ENCODE data around the gene ACSF3.
"Not testable (repeated sequence)": the region's sequence is repeated elsewhere in the genome, so short reads cannot be mapped to it uniquely, and the experiment has no call there.

Gene ACSF3

GRCh38 chr16:89074072-89074674 is 19.5 kb upstream of the ACSF3 start:
- DNase-seq, result not testable (repeated sequence)

DNA sequence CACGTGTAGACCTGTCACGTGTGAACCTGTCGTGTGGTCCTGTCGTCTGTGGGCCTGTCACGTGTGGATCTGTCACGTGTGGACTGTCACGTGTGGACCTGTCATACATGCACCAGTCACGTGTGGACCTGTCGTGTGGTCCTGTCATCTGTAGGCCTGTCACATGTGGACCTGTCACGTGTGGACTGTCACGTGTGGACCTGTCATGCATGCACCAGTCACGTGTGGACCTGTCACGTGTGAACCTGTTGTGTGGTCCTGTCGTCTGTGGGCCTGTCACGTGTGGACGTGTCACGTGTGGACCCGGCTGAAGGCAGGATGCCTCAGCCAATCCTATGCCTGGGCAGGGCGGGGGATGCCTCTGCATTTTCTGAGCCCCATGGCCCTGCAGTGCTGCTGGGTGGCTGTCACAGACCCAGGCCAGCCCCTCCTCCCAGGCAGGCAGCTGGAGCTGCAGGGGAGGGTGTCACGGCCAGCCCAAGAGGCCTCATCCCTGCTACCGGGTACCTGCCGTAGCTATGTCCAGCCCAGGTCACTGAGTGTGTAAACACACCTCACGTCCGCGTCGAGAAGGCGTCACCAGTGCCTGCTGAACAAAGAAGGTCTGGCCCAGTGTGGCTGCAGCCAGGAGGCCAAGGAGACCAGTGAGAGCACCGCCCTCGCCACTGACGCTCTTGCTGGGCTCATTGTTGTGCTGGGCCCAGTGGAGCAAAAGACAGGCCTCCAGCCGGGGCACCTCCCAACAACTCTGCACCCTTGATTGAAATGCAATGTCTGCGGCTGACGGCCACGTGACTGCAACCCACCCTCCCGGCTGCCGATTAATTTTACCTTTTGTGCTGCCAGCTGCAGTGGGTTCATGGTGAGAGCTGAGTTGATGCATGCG is 18.6 kb upstream of the ACSF3 start:
- no peak for DNase-seq

GRCh38 chr16:89076159-89076558 is 17.5 kb upstream of the ACSF3 start:
- DNase-seq, result no peak

DNA sequence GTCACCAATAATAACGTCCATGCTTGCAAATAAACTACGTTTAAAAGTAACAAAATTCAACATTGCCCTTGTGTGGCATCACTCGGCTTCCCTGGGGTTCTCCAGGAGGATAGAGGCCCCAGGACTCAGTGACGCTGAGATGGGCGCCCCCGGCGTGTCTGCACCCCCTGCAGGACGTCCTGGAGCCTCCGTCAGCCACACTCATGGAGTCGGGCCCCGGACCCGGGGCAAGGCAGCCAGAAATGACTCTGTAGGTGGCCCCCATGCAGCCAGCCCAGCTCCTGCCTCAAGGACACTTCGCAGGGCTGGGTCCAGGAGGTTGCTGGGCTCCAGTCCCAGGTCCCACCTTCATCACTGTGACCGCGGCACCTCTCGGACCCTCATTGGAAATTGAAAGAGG is 16.6 kb upstream of the ACSF3 start:
- DNase-seq, result no peak

GRCh38 chr16:89078172-89078571 is 15.5 kb upstream of the ACSF3 start:
- DNase-seq, result no peak

- no peak for DNase-seq
These were observed 14.1 kb upstream of the ACSF3 start for GRCh38 chr16:89079434-89079980.

- DNase-seq, result no peak
These were observed 13.3 kb upstream of the ACSF3 start for GRCh38 chr16:89080196-89080853.

GRCh38 chr16:89081556-89081955 is 12.1 kb upstream of the ACSF3 start:
- no peak for DNase-seq

DNA sequence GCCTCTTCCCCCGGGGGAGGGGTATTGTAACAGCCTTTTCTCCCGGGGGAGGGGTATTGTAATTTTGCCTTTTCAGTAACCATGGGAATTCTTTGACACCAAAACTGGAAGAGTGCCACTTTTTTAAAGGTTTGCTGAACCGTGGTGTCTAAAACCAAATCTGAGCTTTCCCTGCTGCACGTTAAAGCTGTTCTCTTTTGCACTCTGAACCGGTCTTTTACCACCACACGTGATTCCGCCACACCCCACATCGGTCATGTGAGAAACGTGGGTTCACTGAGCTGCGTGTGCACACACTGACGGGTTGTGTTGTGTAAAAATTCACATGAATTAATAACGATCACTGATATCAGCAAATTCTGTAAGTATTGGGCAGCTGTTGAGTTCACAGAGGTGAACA is 9.2 kb upstream of the ACSF3 start:
- DNase-seq, result no peak

DNA sequence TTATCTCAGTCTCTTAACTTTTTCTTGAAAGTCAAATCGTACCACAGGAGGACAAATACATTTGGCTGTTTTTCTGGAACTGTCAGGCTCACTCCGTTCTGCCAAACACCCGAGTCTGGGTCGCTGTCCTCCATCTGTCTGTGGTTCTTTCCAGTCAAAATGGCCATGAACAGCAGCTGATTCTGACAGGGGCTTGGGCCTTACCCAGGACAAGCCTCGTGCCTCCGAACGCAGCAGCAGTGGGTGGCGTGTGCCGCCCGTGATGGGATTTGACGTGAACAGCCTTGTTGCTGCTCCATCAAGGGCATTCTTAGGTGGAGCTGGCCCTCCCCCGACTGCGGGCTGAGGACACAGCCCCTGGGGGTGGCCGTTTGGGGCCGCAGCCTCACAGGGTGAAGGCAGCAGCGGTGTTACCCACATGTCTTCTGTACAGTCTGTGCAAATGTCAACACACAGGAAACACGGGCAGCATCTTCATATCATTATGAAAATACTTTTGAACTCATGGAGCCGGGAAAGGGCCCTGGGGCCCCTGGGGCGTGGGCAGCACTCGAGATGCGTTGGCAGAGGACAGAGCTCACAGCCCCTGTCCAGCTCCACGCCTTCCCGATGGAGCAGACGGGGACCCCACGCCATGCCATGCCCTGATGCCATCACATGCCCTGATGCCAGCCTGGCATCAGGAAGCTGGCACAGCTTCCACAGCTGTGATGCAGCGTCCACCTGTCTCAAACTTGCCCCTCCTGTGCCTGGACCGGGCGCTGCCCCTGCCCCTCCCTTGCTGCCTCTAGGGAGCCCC is 8.6 kb upstream of the ACSF3 start:
- DNase-seq, result no peak

DNA sequence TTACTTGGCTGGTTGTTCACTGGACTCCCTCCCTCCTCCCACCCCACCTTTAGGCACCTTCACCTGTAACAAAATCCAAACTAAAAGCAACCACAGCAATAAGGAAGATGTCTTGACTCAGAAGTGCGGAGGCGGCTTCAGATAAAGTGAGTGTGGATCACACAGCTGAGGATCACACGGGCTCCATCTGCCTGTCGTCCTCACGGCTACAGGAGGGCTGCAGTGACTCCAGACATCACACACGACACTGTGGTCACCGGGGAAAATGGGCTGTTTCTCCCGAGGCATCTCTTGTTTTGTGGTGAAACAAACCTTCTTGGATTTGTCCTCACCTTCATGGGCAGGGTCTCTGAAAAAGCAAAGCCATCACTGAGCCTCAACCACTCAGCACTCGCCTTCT is 7.9 kb upstream of the ACSF3 start:
- no peak for DNase-seq

DNA sequence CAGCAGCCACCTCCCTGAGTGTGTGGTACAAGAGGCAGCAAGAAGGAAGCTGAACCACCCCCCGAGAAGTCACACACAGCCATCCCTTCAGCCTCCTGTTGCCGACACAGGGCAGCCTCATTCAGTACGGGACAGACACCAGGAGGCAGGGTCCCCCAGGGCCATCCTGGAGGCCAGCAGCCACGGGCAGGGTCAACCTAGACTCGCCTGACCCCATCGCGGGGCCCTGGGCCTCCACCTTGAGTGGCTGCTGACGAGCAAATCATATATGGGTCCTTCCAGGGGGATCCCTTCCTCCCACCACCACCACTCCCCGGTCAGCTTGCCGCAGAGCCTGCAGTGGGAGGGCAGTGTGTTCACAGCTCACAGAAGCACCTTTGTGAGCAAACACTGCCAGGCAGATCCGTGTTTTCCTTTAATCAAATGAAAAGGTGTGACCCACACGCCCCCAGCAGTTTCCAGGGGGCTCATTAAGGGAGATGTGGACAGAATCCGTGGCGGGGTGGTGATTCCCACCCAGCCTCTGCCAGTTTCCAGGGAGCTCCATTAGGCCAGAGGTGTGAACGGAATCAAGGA is 5.6 kb upstream of the ACSF3 start:
- no peak for DNase-seq

DNA sequence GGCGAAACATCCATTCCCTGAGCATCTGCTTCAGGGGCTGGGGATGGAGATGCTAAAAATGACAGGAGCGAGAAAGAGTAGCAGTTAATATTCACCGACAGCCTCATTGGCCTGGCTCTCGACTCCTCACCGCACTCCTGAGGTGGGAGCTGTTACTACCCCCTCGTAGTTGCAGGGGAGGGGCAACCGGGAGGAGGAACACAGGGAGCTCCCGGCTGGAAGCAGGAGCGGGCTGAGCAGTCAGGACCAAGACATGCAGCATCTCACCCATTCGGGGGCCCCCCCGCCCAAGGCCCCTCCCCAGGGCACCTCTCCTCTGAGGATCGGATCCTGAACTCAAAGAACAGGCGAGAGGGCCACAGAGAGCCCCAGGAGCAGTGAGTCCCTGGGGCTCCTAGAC is 4.5 kb upstream of the ACSF3 start:
- DNase-seq, result no peak

- DNase-seq, result no peak
These were observed 3.4 kb upstream of the ACSF3 start for GRCh38 chr16:89090182-89090630.

GRCh38 chr16:89090669-89091426 is 2.8 kb upstream of the ACSF3 start:
- DNase-seq, result no peak

GRCh38 chr16:89092013-89092412 is 1.6 kb upstream of the ACSF3 start:
- no peak for DNase-seq

DNA sequence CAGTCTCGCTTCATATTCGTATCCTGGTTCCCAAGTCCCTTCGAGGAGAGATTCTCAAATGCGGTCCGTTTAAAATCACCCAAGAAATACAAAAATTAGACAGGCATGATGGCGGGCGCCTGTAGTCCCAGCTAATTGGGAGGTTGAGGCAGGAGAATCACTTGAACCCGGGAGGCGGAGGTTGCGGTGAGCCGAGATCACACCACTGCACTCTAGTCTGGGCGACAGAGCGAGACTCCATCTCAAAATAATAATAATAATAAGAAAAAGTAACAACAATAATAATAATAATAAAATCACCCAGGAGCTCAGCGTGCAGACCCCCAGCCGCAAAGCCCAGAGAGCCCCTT is 425 bp upstream of the ACSF3 start:
- not testable (repeated sequence) for DNase-seq

DNA sequence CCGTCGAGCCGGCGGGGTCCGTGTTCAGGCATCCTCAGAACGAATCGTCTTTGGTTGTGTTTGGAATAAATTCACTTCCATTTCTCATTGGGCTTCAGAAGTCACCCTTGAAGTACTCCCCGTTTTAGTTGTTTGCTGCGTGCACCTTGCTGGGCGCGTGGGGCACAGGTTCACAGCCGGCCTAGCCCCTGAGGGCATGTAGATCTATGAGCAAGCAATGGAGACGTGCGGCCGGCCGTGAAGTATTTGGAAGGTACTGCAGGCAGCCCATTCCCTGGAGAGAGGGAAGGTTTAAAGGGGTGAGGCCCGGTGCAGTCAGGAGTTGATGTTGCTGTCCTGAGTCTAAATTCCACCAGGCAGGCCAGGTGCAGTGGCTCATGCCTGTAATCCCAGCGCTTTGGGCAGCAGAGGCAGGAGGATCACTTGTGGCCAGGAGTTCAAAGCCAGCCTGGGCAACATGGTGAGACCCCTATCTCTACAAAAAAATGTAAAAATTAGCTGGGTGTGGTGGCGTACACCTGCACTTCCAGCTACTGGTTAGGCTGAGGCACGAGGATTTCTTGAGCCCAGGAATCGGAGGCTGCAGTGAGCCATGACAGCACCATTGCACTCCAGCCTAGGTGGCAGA is 714 bp downstream of the ACSF3 start:
- DNase-seq, result no peak

GRCh38 chr16:89094880-89095258 is 1.2 kb downstream of the ACSF3 start:
- DNase-seq, result no peak

GRCh38 chr16:89095491-89095951 is 1.9 kb downstream of the ACSF3 start:
- DNase-seq, result no peak

DNA sequence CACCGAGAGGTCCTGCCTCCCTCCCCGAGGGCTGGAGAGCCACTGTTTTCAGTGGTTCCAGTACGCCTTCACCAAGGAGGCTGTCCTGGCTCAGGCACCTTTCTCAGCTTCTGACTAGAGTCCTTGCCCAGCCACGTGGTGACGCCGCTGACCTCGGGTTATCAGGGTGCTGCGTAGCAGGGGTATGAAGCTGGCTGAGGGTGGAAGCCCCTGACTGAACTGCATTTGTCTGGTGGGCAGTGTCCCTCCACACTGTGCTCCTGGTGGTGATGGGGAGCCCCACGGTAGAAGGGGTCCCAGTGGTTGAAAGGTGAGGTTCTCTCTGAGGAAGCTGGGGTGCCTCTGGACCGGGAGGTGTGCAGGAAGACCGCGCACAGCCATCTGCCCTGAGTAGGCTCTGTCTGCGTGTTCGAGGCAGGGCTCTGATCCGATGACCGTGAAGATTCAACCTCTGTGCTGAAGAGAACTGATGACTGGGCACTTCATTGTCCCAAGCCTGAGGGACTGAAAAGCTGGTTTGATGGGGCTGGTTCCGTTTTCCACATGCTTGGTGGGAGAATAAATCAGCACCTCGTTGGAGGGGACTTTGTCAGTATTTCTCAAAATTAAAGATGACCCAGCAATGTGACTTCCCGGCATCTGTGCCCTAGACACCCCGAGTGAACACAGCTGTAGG is 2.5 kb downstream of the ACSF3 start:
- DNase-seq, result no peak

All from activated CD4-positive, CD25-positive, alpha-beta regulatory T cell (primary cell).